ENCODE data around the gene FAM13A.

Gene FAM13A

DNA sequence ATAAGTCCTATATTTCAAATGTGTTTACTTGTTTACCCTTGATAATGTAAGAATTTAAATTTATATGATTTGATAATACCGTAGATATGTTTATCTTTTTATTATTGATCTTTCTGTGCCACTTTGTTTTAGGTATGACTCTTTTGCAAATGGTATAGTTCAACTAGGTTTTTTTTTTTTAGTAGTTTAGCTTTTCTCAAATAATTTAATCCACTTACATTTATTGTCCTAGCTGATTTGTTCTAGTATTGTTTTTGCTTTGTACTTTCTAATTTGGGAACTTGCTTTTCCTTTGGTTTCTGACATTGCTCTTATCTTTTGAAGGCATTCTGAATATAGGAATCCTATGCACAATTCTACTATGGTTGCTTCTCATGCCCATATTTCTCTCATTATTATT is 260.4 kb downstream of the FAM13A start:
- in situ Hi-C loops (cut with MboI; ENCODE audit: low sequenced_read_pairs, unreplicated experiment), result no loop called here
- TF ChIP-seq, protein P1, sequence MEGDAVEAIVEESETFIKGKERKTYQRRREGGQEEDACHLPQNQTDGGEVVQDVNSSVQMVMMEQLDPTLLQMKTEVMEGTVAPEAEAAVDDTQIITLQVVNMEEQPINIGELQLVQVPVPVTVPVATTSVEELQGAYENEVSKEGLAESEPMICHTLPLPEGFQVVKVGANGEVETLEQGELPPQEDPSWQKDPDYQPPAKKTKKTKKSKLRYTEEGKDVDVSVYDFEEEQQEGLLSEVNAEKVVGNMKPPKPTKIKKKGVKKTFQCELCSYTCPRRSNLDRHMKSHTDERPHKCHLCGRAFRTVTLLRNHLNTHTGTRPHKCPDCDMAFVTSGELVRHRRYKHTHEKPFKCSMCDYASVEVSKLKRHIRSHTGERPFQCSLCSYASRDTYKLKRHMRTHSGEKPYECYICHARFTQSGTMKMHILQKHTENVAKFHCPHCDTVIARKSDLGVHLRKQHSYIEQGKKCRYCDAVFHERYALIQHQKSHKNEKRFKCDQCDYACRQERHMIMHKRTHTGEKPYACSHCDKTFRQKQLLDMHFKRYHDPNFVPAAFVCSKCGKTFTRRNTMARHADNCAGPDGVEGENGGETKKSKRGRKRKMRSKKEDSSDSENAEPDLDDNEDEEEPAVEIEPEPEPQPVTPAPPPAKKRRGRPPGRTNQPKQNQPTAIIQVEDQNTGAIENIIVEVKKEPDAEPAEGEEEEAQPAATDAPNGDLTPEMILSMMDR (IDR thresholded peaks at IDR 0.05; ENCODE audit: borderline replicate concordance, control extremely low read depth, extremely low read depth, insufficient read depth, missing control alignments), result no peak

DNA sequence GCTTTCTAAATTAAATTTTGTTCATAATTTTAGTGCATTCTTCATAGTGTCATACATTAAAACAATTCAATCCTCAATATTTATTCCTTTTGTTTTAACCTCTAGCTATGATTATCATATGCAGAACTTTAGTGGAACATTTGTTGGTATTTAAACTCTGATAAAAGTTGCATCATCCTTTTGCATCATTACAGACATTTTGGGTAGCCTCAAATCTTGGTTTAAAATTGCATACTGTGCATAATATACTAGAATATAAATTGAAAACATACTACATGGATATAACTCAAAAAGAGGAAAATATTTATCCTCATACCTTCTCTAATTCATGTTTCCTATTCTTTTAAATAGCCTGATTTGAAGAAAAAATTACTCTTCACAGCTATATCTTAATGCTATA is 262.0 kb downstream of the FAM13A start:
- no peak for DNase-seq (ENCODE audit: low spot score)
- in situ Hi-C loops (cut with MboI; ENCODE audit: low sequenced_read_pairs, unreplicated experiment), result no loop called here

More for the DNA sequence above, 260.4 kb downstream of the FAM13A start:
- DNase-seq (ENCODE audit: low spot score), result no peak

DNA sequence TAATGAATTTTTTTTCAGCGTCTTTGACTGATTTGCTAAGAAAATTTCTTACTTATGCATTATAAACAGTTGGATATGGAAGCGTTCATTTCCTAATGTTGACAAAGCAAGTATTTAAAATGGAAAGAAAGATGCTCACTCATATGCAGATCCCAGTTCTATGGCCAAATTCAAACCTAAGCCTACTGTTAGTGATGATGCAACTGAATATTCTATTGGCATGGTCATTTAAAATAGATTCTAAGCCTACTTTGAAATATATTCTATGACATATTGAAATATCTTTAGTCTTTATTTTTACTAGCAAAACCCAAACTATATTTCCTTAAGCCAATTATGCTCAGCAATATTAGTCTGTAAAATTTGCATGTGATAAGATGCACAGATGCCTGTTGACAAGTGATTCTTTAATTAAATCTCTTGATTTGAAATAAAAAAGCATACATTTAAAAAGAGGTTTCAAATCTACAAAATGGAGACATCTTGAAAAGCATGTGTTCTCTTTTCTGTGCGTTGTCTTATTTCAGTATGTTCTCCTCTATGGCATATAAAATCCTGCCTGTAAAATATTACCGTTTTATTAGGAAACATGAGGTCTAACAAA is 262.8 kb downstream of the FAM13A start:
- TF ChIP-seq, protein P1 (IDR thresholded peaks at IDR 0.05; ENCODE audit: borderline replicate concordance, control extremely low read depth, extremely low read depth, insufficient read depth, missing control alignments), result no peak
- DNase-seq (ENCODE audit: low spot score), result no peak
- in situ Hi-C loops (cut with MboI; ENCODE audit: low sequenced_read_pairs, unreplicated experiment), result no loop called here

More for the DNA sequence above, 262.0 kb downstream of the FAM13A start:
- TF ChIP-seq, protein P1 (IDR thresholded peaks at IDR 0.05; ENCODE audit: borderline replicate concordance, control extremely low read depth, extremely low read depth, insufficient read depth, missing control alignments), result no peak

DNA sequence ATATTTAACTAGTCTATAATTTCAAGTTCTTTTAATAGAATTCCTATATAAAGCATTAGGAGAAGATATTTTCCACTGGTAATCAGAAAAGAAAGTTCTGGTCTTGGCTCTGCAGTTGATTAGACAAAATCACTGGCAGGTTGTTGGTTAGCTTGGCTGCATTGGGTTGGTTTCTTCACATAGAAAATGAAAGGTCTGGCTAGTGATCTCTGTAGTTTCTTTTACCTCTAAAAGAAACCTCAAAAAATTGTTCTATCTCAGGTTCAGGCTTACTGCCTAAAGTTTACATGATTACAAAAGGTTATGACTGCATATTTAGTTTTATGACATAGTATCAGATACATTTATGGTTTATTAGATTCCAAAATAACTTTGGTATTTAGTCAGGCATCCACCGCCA is 263.5 kb downstream of the FAM13A start:
- TF ChIP-seq, protein P1 (IDR thresholded peaks at IDR 0.05; ENCODE audit: borderline replicate concordance, control extremely low read depth, extremely low read depth, insufficient read depth, missing control alignments), result no peak
- DNase-seq (ENCODE audit: low spot score), result no peak
- in situ Hi-C loops (cut with MboI; ENCODE audit: low sequenced_read_pairs, unreplicated experiment), result no loop called here

DNA sequence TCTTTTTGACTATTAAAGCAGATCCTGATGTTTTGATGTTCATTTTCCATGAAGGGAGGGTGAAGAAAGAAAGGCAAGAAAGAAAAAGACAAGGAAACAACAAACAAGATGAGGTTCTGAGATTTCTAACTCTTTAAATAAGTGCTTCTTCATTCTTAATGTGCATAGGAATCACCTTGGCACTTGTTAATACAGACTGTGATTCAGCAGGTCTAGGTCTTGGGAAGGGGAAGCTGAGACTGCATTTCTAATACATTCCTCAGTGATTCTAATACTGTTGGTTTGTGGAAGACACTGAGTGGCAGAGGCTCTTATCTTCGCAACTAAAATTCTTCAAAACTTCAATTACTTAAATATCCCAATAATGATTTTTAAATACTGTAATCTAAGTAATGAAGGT is 264.2 kb downstream of the FAM13A start:
- TF ChIP-seq, protein P1 (IDR thresholded peaks at IDR 0.05; ENCODE audit: borderline replicate concordance, control extremely low read depth, extremely low read depth, insufficient read depth, missing control alignments), result no peak
- no peak for DNase-seq (ENCODE audit: low spot score)
- in situ Hi-C loops (cut with MboI; ENCODE audit: low sequenced_read_pairs, unreplicated experiment), result no loop called here

DNA sequence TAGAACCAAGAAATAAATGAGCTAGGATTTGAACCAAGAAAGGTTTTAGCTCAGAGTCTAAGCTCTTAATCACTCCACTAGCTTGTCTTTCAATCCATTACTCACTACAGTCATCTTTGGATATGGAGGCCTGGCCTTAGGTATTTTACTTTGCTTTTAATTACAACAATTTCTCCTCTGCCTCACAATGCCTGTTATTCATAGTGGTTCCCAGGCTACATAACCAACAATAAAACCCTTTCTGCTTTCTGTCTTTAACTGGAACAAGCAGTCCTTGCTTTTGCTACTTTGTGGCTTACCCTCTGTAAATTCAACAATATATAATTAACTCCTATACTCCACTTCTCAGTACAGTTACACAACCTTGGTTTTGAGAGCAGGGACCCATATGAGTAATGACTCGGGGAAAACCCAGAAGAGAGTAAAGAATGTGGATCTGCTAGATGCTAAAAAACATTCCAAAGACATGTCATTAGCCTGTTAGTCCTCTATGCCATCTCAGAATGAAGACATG is 264.7 kb downstream of the FAM13A start:
- in situ Hi-C loops (cut with MboI; ENCODE audit: low sequenced_read_pairs, unreplicated experiment), result no loop called here
- TF ChIP-seq, protein P1 (IDR thresholded peaks at IDR 0.05; ENCODE audit: borderline replicate concordance, control extremely low read depth, extremely low read depth, insufficient read depth, missing control alignments), result no peak
- DNase-seq (ENCODE audit: low spot score), result no peak

Measured in GM13976 (cell line).